Trophoblast cell (in vitro differentiated cells and primary cell): ENCODE data around the gene CCNG1.

Source experiments
- DNase-seq, 2 donors: peaks; one replicate each; pipeline ENCODE4 v3.0.0-alpha.2; 2016
- H2AFZ ChIP-seq: 2 replicates; pipeline ENCODE4 v1.6.1; 2013; ENCODE audit warnings: low read length, moderate library complexity, mild to moderate bottlenecking; ENCODE audit not compliant: insufficient read depth, poor library complexity
- H2AK5ac ChIP-seq: 2 replicates; pipeline ENCODE4 v1.6.1; 2013; ENCODE audit warnings: mild to moderate bottlenecking, low read length
- H2BK120ac ChIP-seq: 2 replicates; pipeline ENCODE4 v1.6.1; 2013; ENCODE audit warnings: low read length, mild to moderate bottlenecking, moderate library complexity; ENCODE audit not compliant: insufficient read depth, poor library complexity
- H2BK12ac ChIP-seq: 2 replicates; pipeline ENCODE4 v1.6.1; 2013; ENCODE audit warnings: mild to moderate bottlenecking, low read length, moderate library complexity
- H2BK5ac ChIP-seq: 2 replicates; pipeline ENCODE4 v1.6.1; 2013; ENCODE audit warnings: low read length, low read depth, moderate library complexity, mild to moderate bottlenecking; ENCODE audit not compliant: poor library complexity
- H3K14ac ChIP-seq: 2 replicates; pipeline ENCODE4 v1.6.1; 2013; ENCODE audit warnings: mild to moderate bottlenecking, low read length
- H3K18ac ChIP-seq: 2 replicates; pipeline ENCODE4 v1.6.1; 2013; ENCODE audit warnings: mild to moderate bottlenecking, low read length
- H3K23ac ChIP-seq: 2 replicates; pipeline ENCODE4 v1.6.1; 2013; ENCODE audit warnings: low read length
- H3K27ac ChIP-seq: 2 replicates; pipeline ENCODE4 v1.5.1; 2013; ENCODE audit warnings: low read depth, mild to moderate bottlenecking, inconsistent platforms, low read length, moderate library complexity
- H3K27me3 ChIP-seq: 2 replicates; pipeline ENCODE4 v1.6.1; 2013; ENCODE audit warnings: inconsistent platforms, mild to moderate bottlenecking, low read length, moderate library complexity; ENCODE audit not compliant: insufficient read depth
- H3K36me3 ChIP-seq, 2 experiments: 1 replicate in 1 of 2; 2 replicates in 1 of 2; pipeline ENCODE4 v1.6.1; 2013; ENCODE audit warnings: low read length in 2 of 2, mild to moderate bottlenecking in 2 of 2, moderate library complexity in 1 of 2; ENCODE audit not compliant: insufficient read depth in 2 of 2, control insufficient read depth in 1 of 2
- H3K4ac ChIP-seq: 2 replicates; pipeline ENCODE4 v1.6.1; 2013; ENCODE audit warnings: low read depth, mild to moderate bottlenecking, low read length, moderate library complexity
- H3K4me1 ChIP-seq, 2 experiments: 1 replicate in 1 of 2; 2 replicates in 1 of 2; pipeline ENCODE4 v1.6.1; 2013; ENCODE audit warnings: low read length in 2 of 2, mild to moderate bottlenecking in 2 of 2, moderate library complexity in 1 of 2; ENCODE audit not compliant: insufficient read depth in 2 of 2, control insufficient read depth in 1 of 2
- H3K4me2 ChIP-seq: 2 replicates; pipeline ENCODE4 v1.6.1; 2013; ENCODE audit warnings: inconsistent platforms, mild to moderate bottlenecking, low read length, moderate library complexity
- H3K4me3 ChIP-seq: 2 replicates; pipeline ENCODE4 v1.5.1; 2013; ENCODE audit warnings: mild to moderate bottlenecking, low read depth, low read length, inconsistent platforms
- H3K79me1 ChIP-seq: one replicate; pipeline ENCODE4 v1.6.1; 2013; ENCODE audit warnings: low read length
- H3K79me2 ChIP-seq: 2 replicates; pipeline ENCODE4 v1.6.1; 2013; ENCODE audit warnings: low read length, mild to moderate bottlenecking; ENCODE audit not compliant: control insufficient read depth, insufficient read depth, poor library complexity
- H3K9ac ChIP-seq: 2 replicates; pipeline ENCODE4 v1.6.1; 2013; ENCODE audit warnings: mild to moderate bottlenecking, low read length
- H3K9me3 ChIP-seq: 2 replicates; pipeline ENCODE4 v1.6.1; 2013; ENCODE audit warnings: low read depth, mild to moderate bottlenecking, control low read depth, inconsistent platforms, low read length; ENCODE audit not compliant: insufficient read depth
- H4K12ac ChIP-seq: 2 replicates; pipeline ENCODE4 v1.6.1; 2013; ENCODE audit warnings: low read depth, mild to moderate bottlenecking, low read length, moderate library complexity
- H4K8ac ChIP-seq: 2 replicates; pipeline ENCODE4 v1.6.1; 2013; ENCODE audit warnings: low read depth, mild to moderate bottlenecking, low read length, moderate library complexity
- H4K91ac ChIP-seq: one replicate; pipeline ENCODE4 v1.6.1; 2013; ENCODE audit warnings: low read depth, mild to moderate bottlenecking, low read length, moderate library complexity
- WGBS: extraction: QIAGEN DNeasy Blood & Tissue Kit; methylation state at CpG from one replicate; pipeline ENCODE4 v1.1.7; 2013; ENCODE audit warnings: missing lambda C conversion rate; ENCODE audit not compliant: insufficient read length, insufficient coverage; ENCODE audit errors: extremely low coverage; 5-methylcytosine and 5-hydroxymethylcytosine counted together

Gene CCNG1

GRCh38 chr5:163399923-163400322 is 37.5 kb upstream of the CCNG1 start:
- DNase-seq, result no peak
- Histone ChIP-seq H2BK120ac (no peak overlapping the region), H4K12ac (no peak overlapping the region), H3K9ac (no peak overlapping the region), H2BK5ac (no peak overlapping the region), H3K79me2 (no peaks in the 10 kb centered on the region), H3K18ac (no peak overlapping the region), H3K4me3 (no peak overlapping the region), H4K91ac (no peak overlapping the region), H3K27me3 (no peaks in the 10 kb centered on the region), H2AK5ac (no peak overlapping the region), H3K9me3 (no peaks in the 10 kb centered on the region), H3K14ac (no peak overlapping the region), H4K8ac (no peak overlapping the region), H2AFZ (no peak overlapping the region), H3K23ac (no peak overlapping the region), H2BK12ac (no peak overlapping the region), H3K4ac (no peak overlapping the region), H3K36me3 (no peaks in the 10 kb centered on the region), H3K4me1 (no peaks in the 10 kb centered on the region), H3K79me1 (no peaks in the 10 kb centered on the region), H3K4me2 (no peak overlapping the region), H3K27ac (no peak overlapping the region)
- WGBS, result no CpG with 5 or more reads among the region's 4 CpGs

GRCh38 chr5:163401271-163401670 is 36.1 kb upstream of the CCNG1 start:
- Histone ChIP-seq H2AK5ac (no peak overlapping the region), H3K4me2 (no peak overlapping the region), H3K4me1 (no peaks in the 10 kb centered on the region), H2AFZ (no peak overlapping the region), H3K27me3 (no peaks in the 10 kb centered on the region), H3K18ac (no peak overlapping the region), H2BK12ac (no peak overlapping the region), H4K12ac (no peak overlapping the region), H3K4me3 (no peak overlapping the region), H3K27ac (no peak overlapping the region), H3K79me1 (no peaks in the 10 kb centered on the region), H2BK120ac (no peak overlapping the region), H3K14ac (no peak overlapping the region), H3K4ac (no peak overlapping the region), H2BK5ac (no peak overlapping the region), H3K9ac (no peak overlapping the region), H3K36me3 (no peaks in the 10 kb centered on the region), H3K23ac (no peak overlapping the region), H4K91ac (no peak overlapping the region), H4K8ac (no peak overlapping the region), H3K79me2 (no peaks in the 10 kb centered on the region), H3K9me3 (no peaks in the 10 kb centered on the region)
- no CpG with 5 or more reads among the region's 4 CpGs for WGBS
- no peak for DNase-seq

- Histone ChIP-seq H2AK5ac (no peak overlapping the region), H3K18ac (no peak overlapping the region), H3K14ac (no peak overlapping the region), H2BK120ac (no peak overlapping the region), H4K8ac (no peak overlapping the region), H3K9me3 (no peaks in the 10 kb centered on the region), H3K4me2 (no peak overlapping the region), H2AFZ (no peak overlapping the region), H2BK5ac (no peak overlapping the region), H3K27ac (no peak overlapping the region), H3K27me3 (no peaks in the 10 kb centered on the region), H3K4me3 (no peak overlapping the region), H3K9ac (no peak overlapping the region), H3K4ac (no peak overlapping the region), H3K4me1 (no peaks in the 10 kb centered on the region), H3K36me3 (no peaks in the 10 kb centered on the region), H3K79me1 (no peaks in the 10 kb centered on the region), H3K23ac (no peak overlapping the region), H4K12ac (no peak overlapping the region), H2BK12ac (no peak overlapping the region), H3K79me2 (no peaks in the 10 kb centered on the region), H4K91ac (no peak overlapping the region)
- no CpG with 5 or more reads among the region's 2 CpGs for WGBS
- no peak for DNase-seq
Observed at GRCh38 chr5:163402007-163402406, 35.4 kb upstream of the CCNG1 start.

GRCh38 chr5:163404364-163405173 is 32.8 kb upstream of the CCNG1 start:
- no peak overlapping the region for H3K4me2 ChIP-seq
- H2AK5ac ChIP-seq, result no peak overlapping the region
- no peak overlapping the region for H3K14ac ChIP-seq
- H3K79me1 ChIP-seq, result no peaks in the 10 kb centered on the region
- no peak overlapping the region for H2AFZ ChIP-seq
- H3K79me2 ChIP-seq, result no peaks in the 10 kb centered on the region
- no peak overlapping the region for H4K12ac ChIP-seq
- WGBS, result no CpG with 5 or more reads among the region's 10 CpGs
- no peaks in the 10 kb centered on the region for H3K9me3 ChIP-seq
- H3K27me3 ChIP-seq, result no peaks in the 10 kb centered on the region
- no peak overlapping the region for H2BK5ac ChIP-seq
- no peak for DNase-seq
- H3K4ac ChIP-seq, result no peak overlapping the region
- no peak overlapping the region for H3K27ac ChIP-seq
- no peaks in the 10 kb centered on the region for H3K36me3 ChIP-seq
- no peak overlapping the region for H2BK12ac ChIP-seq
- H3K4me1 ChIP-seq, result no peaks in the 10 kb centered on the region
- no peak overlapping the region for H3K9ac ChIP-seq
- H3K4me3 ChIP-seq, result no peak overlapping the region
- no peak overlapping the region for H4K91ac ChIP-seq
- H4K8ac ChIP-seq, result no peak overlapping the region
- no peak overlapping the region for H2BK120ac ChIP-seq
- H3K23ac ChIP-seq, result no peak overlapping the region
- no peak overlapping the region for H3K18ac ChIP-seq
